GM18498 (cell line): ENCODE results near the gene SRPK3.
"Not testable (repeated sequence)": the region's sequence is repeated elsewhere in the genome, so short reads cannot be mapped to it uniquely, and the experiment has no call there.

ENCODE experiments used
- ATAC-seq: cut with Tn5 transposase; IDR thresholded peaks from one replicate; pipeline ENCODE4 v1.9.1; 2021; ENCODE audit warnings: mild to moderate bottlenecking, moderate library complexity; ENCODE audit not compliant: unreplicated experiment

The SRPK3 gene

DNA sequence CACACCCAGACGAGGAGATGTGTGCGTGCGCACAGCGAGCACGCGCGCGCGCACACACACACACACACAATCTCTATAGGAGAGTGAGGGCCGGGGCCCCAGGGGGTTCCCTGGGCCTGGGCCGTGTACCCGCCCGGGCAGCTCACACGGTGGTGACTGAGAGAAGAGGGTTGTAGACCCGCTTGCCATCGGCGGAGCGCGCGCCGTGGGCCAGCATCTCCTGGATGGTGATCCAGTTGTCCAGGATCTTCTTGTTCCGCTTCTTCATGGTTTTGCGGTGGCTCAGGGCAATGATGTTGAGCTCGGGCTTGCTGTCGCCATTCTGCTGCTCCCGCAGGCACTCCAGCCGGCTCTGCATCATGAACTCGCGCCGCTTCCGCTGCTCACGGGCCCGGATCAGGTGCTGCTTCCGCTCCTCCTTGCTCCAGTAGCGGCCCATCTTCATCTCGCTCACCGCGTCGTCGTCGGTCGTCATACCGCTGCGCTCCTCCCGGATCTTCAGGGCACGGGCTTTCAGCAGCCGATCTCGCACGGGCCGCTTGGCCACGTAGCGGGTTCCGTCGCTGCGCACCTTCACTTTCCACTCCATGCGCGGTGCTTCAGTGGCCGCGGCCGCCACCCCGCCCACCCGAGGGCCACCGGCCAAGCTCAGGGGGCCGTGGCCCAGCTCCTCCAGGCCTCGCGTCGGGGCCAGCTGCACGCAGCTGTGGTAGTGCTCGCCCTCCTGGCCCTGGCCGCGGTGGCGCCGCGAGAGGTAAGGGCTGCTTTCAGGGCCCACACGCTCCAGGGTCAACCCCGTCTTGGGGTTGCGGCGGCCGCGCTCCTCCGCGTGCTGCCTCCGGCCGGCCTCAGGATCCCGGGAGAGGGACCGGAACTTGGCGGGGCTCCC is 22.6 kb downstream of the SRPK3 start:
- no peak for ATAC-seq

DNA sequence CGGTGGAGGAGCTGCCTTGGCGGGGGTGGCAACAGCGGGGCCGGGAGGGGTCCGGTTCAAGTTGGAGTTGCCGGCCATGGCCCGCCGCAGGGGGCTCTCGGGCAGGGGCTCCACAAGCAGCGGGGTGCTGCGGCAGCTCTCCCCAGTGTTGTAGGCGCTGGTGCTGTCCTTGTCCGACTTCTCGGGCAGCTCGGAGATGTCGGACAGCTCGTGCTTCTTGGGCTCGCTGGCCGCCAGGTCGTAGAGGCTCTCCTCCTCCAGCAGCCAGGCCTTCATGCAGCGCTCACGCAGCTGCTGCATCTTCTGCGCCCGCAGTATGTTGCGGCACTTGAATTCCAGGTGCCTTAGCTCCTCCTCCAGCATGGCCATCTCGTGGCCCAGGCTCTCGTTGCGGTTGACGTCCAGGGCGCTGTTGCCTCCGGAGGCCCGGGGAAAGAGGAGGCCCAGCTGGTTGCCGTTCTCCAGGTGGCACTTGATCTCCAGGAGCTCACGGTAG is 23.3 kb downstream of the SRPK3 start:
- ATAC-seq = no peak

DNA sequence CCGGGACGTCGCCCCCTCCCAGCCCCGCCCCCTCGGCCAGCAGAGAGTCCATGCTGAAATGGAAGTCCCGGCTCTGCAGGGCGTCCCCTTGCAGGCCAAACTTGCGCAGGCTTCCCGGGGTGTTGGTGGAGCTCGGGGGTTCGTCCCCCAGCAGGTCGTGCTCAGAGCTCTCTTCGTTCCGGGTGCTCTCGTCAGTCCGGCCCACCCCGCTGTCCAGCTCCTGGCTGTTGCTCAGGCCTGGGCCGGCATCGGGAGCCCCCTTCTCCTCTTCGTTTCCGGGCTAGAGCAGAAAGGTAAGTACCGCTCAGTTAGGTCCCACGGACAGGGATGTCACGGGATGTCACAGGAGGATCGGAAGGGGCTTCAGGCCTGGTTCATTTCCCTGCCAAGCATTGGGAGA is 23.8 kb downstream of the SRPK3 start:
- no peak for ATAC-seq

DNA sequence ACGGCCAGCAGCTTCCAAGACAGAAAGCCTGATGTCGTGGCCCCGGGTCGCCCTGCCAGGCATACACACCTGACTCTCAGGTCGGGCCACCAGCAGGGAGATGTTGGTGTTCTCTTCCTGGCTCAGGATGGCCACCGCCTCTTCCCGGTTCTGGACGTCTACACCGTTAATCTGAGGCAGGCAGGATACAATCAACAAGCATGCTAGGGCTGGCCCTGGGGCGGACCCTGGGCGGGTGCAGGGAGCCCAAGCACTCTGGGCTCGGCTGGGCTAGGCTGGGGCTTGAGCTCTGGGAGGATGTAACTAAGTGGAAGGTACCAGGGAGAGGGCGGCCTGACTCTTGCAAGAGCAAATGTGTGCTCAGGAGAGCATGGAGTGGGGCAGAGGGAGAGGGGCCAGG is 24.6 kb downstream of the SRPK3 start:
- no peak for ATAC-seq

DNA sequence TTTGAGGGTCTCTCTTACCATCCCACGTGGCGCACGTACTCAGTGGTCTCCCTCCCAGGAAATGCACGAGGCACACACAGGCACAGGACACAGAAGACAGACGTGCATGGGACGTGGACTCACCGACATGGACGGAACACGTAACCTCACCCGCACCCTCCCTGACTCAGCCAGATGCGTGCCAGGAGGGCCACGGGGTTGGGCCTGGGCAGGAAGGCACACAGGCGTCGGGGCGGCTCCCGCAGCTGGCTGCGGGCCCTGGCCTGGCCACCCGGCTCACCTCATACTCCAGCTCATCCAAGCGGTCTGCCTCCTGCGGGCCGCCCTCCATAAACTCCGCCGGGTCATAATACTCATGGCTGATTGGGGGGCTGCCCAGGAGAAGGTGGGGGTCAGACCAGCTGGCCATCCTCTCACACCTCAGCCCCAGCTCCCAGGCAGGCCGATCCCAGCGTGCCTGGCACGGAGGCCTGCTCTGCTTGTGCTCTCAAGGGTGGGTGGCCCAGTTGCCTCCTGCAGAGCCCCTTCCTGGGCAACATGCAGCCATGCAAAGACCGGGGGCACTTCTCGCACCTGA is 26.2 kb downstream of the SRPK3 start:
- ATAC-seq = no peak

DNA sequence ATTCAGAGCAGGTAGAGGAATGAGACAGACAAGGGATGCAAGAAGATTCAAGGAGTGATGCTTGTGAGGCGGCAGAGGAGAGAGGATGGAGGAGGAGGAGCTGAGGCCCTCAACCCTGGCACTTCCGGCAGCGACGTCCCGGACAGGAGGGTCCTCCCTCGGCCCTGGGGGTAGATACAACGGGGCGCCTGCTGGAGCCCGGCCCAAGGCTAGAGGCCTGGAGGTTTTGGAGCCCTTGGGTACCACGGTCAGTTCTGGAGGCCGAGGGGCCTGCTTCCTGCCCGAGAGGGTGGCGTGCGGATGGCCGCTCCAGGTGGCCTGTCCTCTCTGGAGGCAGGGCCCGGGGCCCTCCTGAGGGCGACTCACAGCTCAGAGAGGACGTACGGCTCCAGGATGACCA is 27.1 kb downstream of the SRPK3 start:
- no peak for ATAC-seq

DNA sequence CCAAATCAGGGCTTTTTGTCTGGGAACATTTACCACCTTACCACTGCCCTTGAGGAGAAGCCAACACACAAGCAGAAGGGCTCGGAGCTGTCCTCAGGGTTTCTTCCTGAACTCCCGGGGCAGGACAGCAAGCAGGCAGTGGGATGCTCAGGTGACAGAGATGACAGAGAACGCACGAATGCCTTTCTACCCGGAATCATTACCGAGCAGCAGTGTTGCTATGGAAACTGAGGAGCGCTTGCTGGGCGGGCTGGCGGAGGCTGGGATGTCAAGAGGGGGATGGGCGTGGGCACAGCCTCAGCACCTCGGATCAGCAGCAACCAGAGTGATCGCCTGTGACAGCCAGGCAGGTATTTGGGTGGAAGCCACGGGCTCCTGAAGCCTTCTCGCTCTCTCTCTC is 31.4 kb downstream of the SRPK3 start:
- ATAC-seq = no peak

DNA sequence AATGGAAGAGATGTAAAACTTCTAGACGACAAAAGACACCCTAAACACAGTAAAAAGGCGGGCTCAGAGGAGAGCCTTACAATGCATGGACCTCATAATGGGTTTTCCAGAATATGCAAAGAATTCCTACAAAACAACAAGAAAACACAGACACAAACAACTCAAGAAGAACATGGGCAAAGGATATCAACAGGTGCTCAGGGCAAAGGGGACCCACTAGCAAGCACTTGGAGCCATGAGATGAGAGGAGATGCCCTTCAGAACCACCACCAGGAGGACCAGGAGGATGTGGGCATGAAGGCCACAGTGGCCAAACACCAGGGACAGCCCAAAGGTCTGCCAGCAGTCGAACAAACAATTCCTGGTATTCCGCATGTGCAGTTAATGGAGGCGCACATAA is 32.3 kb downstream of the SRPK3 start:
- no peak for ATAC-seq

DNA sequence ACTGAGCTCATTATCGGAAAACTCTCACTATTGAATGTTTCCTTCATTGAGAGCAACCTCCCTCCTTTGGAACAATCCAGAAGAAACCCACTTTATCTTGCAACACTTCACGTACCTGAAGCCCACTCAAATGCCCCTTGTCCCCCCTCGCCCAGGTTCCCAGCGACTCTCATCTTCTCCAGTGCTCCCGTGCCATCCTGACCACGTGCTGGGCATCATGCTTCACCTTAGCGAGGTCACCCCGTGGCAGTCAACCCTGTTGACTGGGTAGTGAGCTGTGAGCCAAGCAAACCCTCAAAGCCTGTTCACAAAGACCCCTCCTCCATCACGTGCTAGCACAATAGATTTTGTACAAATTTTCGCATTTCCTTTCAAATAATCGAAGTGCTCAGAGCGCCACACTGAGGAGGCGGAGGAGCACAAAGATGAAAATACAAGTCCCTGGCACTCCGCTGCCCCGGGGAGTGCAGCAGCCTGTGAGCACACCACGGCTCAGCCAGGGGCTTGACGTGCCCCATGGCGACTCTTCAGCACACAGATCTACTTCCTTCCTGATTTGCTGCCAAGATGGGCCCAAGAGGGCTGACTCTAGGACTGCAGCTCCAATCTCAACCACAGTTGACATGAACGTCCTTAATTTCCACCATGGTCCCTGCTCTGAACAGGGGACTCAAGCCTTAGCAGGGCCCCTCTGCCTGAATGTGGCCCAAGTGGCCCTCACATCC is 33.9 kb downstream of the SRPK3 start:
- no peak for ATAC-seq

DNA sequence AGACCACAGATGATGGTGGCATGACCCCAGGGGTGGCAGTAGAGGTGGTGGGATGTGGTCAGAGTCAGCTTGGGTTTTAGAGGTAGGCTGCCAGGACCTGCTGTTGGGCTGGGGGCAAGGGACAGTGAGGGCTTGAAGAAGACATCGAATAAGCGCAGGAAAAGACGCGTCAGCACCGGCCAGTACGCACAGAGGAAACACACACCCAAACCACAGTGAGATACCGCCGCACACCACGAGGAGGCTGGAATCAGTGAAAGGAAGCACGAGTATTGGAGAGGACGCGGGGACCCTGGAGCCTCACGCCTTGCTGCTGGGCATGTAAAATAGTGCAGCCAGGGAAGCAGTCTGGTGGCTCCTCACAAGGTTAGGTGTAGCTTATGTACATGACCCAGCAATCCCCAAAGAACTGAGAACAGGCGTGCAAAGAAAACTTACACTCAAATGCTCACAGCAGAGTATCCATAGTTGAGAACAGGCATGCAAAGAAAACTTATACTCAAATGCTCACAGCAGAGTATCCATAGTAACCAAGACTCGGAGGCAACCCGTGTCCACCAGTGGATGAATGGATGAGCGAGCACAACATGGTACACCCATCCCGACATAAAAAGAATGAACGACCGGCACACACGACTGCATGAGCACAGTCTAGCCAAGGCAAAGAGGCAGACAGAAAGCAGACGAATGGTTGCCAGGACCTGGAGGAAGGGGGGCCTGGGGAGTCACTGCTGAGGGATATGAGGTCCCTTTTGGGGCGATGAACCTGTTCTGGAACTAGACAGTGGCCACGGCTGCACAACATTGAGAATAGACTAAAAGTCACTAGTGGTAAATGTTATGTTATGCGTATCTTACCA is 36.2 kb downstream of the SRPK3 start:
- ATAC-seq = no peak

DNA sequence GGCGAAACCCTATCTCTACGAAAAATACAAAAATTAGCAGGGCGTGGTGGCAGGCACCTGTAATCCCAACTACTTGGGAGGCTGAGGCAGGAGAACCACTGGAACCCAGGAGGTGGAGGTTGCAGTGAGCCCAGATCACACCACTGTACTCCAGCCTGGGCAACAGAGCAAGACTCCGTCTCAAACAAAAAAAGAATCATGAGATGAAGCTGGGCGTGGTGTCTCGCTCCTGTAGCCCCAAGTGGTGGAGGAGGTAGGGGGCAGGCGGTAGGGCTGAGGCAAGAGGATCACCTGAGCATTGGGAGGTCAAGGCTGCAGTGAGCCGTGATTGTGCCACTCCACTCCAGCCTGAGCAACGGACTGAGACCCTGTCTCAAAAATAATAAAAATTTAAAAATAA is 37.2 kb downstream of the SRPK3 start:
- not testable (repeated sequence) for ATAC-seq

DNA sequence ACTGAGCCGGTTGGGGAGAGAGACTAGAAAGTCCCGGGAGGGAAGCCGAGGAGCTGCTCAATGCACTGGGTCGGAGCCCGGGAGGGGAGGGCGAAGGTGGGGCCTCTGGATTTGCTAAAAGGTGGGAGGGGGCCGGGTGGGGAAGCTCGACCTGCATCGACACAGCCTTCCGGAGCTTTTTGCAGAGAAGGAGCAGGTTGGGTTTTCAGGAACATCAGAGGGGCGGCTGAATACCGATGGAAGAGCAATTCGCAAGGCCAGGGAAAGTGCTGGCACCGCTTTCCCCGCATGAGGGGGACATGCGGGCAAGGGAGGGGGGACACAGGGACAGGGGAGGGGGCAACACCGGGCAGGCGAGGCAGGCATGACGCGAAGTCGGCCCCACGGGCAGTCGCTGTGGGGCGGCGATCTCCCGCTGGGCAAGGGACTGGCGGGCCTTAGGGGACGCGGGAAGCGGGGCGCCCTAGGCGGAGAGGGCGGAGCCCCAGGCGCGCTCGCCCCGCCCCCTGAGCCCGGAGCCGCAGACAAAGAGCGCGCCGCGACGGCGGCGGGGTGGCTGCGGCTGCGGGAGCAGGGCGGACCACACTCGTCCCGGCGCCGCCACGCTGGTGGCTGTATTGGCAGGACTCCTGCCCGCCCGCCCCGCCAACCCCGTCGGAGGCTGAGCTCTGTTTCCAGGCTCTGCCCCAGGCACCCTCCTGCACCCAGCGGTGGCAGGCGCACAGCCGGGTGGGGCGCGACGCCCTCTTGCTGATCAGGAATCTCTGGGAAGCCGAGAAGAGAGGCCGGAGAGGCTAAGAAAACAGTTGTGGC is 37.9 kb downstream of the SRPK3 start:
- no peak for ATAC-seq

DNA sequence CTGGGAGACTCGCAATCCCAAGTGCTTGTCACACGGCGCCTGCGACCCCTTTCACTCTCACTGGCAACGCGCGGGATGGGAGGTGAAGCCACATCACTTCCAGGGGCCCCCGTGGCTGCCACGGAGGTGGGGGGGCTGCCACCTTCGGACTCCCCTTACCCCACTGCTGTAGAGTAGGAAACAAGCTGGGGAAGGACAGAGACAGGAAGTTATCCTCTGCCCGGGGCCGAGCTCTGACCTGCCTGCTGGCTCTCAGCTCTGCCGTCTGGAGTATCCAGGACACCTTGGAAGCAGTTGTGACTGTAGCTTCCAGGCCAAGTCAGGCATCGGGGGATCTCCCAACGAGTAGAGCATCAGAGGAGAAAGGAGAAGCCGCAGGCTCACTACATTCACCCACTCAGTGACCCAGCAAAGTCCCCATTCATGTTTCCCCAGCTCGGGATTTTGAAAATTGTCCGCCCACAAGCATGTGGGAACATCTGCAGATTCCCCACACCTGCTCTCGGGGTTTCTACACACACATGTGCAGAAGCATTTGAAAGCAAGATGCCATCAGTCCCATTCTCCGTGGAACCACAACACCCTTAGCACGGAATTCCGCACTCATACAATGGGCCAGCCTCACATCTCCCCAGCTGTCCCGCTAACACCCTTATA is 38.7 kb downstream of the SRPK3 start:
- ATAC-seq = no peak

DNA sequence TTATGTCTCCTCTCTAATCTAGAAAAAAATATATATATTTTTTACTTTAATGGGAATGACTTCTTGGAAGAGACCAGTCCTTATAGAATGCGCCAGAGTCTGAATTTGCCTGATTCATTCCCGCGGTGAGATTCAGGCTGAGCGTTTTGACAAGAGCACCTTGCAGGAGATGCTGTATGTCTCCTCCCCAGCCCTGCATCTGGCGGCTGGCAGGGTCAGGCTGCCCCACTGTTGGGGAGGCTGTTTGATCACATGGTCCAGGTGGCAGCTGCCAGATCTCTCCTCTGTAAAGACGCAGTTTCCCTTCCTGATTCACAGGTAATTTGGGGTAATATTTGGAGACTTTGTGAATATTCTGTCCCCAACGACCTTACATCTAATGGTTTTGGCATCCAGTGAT is 39.8 kb downstream of the SRPK3 start:
- no peak for ATAC-seq

DNA sequence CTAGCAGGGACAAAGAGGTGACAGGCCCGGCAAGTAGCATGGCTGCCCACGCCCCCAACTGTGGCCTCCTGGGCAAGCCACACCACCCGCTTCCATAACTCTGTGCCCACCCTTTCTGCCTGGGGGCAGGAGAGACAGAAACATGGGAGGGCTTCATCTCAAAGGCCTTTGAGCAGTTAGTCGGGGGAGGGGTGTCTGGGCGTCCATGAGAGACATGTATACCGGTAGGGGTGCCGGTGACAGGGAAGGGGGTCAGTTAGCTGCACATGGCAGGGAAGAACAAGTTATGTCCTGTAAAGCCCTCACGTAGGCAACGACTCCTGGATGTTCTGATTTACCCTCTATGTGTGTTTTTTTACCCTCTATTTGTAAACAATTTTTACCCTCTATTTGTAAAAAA is 40.2 kb downstream of the SRPK3 start:
- ATAC-seq = no peak

DNA sequence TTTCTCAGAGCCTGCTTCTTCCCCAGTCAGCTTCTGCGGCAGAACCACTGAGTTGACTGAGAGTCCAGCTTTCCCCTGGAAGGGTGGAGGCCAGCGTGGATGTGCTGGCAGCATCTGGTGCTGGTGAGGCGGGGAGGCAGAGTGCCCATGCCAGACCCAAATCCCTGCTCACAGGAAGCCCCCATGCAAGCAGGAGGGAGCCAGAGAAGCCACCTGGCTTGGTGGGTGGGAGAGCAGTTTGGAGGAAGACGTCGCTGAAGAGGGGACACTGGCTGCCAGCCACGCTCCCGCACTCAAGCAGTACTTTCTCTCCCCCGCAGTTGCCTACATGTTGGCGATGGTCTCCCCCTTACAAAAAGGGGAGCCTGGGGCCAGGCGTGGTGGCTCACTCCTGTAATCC is 43.5 kb downstream of the SRPK3 start:
- ATAC-seq = no peak

DNA sequence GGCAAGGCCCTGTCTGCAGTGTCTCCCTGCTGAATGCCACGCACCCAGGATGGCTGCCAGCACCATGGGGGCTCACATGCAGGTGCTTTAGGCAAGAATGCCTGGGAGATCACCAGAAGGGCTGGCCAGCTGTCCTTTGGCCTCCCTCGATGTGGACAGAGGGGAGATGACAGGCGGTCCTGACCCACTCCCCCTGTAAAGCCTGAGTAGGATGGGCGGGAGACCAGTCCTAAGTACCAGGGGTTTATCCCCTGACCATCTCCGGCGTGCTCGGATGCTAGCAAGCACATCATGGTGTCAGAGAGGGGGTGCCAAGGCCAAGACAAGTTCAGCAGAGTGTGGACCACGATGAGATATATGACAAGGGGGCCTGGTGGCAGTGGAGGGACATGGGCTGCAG is 44.2 kb downstream of the SRPK3 start:
- ATAC-seq = no peak

DNA sequence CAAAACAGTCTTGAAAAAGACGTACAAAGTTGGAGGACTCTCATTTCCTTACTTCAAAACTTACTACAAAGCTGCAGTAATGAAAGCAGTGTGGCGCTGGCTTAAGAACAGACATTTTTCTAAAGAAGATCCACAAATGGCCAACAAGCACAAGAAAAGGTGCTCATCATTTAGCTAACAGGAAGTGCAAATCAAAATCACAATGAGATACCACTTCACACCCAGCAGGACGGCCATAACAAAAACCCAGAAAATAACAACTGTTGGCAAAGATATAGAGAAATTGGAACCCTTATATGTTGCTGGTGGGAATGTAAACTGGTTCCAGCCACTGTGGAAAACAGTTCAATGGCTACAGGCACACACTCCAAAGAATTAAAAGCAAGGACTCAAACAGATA is 46.2 kb downstream of the SRPK3 start:
- ATAC-seq = no peak

DNA sequence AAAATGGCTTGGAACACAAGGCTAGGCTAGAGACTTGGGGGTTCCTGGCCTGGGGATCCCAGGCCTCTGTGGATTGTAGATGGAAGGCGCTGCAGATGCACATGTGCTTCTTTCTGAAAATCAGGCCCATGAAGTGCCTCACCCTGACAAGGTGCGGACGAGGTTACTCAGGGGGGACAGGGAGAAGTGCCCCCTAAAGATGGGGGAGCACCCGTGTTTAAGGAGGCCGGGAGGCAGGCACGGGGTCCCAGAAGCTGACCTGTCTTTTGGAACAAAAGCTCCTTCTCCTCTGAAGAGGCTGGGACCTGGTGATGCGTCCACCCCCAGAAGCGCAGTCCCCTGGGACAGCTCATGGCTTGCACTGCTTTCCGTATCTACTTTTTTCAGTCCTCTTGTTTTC is 47.1 kb downstream of the SRPK3 start:
- ATAC-seq = no peak

DNA sequence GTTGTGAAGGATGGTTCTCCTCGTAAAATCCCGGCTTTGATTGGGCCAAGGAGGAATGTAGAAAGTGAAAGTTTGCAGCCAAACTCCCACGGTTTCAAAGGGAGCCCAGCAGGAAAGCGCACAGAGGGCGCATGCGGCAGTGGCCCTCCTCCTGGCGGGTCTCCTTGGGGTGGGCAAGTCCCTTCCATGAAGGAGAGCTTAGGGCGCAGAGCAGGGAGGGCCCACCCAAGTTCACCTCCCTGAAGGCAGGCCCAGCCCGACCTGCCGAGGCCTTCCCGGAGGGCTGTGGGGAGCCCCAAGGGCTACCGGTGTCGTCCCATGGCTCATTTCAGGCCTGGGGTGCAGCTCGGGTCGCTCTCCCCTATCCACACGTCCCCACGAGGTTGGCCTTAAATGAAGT is 47.5 kb downstream of the SRPK3 start:
- ATAC-seq = no peak
